Skin of body (tissue), 3 donors: ENCODE data around the gene NSA2. TPM values are rescaled to one million over a fixed set of nuclear protein-coding genes. Genes with fewer than 3 reads are reported as not detected.

Experiments used
- DNase-seq: peaks from one replicate; lab custom pipeline; 2025; lab: John Stamatoyannopoulos, UW
- small RNA-seq: library from RNA; depleted of rRNA; stranded (forward); fragments of <200 nt; gene quantifications from one replicate; pipeline ENCODE3, GENCODE V24; 2014; ENCODE audit warnings: low replicate concordance
- total RNA-seq: library from RNA; depleted of rRNA; stranded (reverse); fragments of >200 nt; gene quantifications from one replicate; pipeline ENCODE4 v1.2.3, GENCODE V29; 2014

NSA2 gene
- total RNA-seq, 1 donor from 2014 or later, result 82.6 TPM

DNA sequence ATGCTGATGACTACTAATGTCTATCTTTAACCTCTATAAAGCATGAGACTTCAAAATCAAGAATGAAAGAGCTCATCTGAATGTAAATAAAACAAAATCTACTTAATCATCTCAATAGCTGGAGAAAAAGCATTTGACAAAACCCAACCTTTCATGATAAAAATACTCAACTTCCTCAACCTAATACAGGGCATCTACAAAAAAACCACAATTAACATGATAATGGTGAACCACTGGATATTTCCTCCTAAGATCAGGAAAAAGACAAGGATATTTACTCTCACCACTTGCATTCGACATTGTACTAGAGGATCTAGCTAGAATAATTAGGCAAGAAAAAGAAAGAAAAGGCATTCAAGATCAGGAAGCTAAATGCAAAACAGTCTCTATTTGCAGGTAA lies 49.8 kb downstream of the NSA2 start:
- DNase-seq, result no peak

DNA sequence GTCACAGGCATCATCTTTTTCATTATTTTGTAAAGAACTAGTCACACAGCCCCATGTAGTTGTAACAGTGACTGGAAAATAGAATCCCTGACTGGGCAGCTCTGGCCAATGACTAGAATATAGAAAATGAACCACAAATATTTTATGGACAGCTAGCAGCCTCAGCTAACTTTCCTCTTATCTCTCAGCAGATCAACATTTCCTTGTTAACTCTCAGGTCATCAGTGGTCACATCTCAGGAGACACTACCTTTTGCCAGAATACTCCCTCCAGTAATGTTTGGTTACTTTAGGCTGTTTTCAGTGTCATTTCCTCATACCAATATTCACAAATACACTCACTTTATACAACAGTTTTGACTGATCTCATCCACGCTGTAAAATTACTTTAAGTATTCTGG lies 55.2 kb downstream of the NSA2 start:
- DNase-seq, result no peak

DNA sequence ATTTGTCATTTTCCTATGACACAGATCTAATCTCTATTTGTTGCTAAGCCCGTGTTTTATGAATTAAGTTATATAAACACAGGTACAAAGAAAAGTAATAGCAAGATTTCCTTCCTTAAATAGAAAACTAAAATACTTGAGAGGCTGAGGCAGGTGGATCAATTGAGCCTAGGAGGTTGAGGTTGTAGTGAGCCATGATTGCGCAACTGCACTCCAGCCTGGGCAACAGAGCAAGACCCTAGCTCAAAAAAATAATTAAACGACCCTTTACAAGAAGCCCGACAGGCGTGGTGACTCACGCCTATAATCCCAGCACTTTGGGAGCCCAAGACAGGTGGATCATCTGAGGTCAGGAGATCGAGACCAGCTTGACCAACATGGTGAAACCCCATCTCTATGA lies 62.4 kb downstream of the NSA2 start:
- DNase-seq, result no peak

Small RNA genes within 50 kb of the gene (small RNA-seq; reads per million reads assigned to genes)
- not detected for gene RNU6-658P

Other genes with a start within 250 kb of the NSA2 start
- 46.4 TPM for gene ENC1, start 126.5 kb upstream of the NSA2 start, total RNA-seq
- 63.8 TPM for gene HEXB, start 82.0 kb upstream of the NSA2 start, total RNA-seq
- gene GFM2, start 132 bp upstream of the NSA2 start, total RNA-seq, result 36.7 TPM
- gene FAM169A, start 99.1 kb downstream of the NSA2 start, total RNA-seq, result 4.6 TPM